GM23338 (cell line): ENCODE data around the gene TLE3. TPM values are rescaled to one million over a fixed set of nuclear protein-coding genes. Genes with fewer than 3 reads are reported as not detected.

ENCODE experiments used
- ATAC-seq: fragments of 200-7000 bp; cut with Tn5 transposase; 3 replicates; pipeline ENCODE4 v1.9.1; 2020
- DNase-seq: peaks from one replicate; pipeline ENCODE4 v3.0.0-alpha.2; 2015; ENCODE audit warnings: low spot score
- H2AFZ ChIP-seq: fragments of 200-600 bp; sonication (generic); 2 replicates; pipeline ENCODE4 v1.8.0; 2016; ENCODE audit warnings: antibody characterized with exemption, mild to moderate bottlenecking, moderate library complexity
- H3F3A ChIP-seq: fragments of 200-600 bp; sonication (generic); replicated peaks from 2 replicates; pipeline ENCODE4 v1.8.0; 2017; ENCODE audit warnings: antibody characterized with exemption, mixed run types, low read depth
- H3K27ac ChIP-seq: fragments of 200-600 bp; sonication (generic); 2 replicates; pipeline ENCODE4 v1.6.1; 2016; ENCODE audit warnings: low read depth
- H3K27me3 ChIP-seq: fragments of 200-600 bp; sonication (generic); 2 replicates; pipeline ENCODE4 v1.8.0; 2016; ENCODE audit warnings: mild to moderate bottlenecking, mixed run types, moderate library complexity; ENCODE audit not compliant: insufficient read depth
- H3K36me3 ChIP-seq: fragments of 200-600 bp; sonication (generic); 2 replicates; pipeline ENCODE4 v1.8.0; 2016; ENCODE audit warnings: mild to moderate bottlenecking; ENCODE audit not compliant: insufficient read depth
- H3K4me1 ChIP-seq: fragments of 200-600 bp; sonication (generic); 2 replicates; pipeline ENCODE4 v1.8.0; 2016; ENCODE audit warnings: mild to moderate bottlenecking, moderate library complexity; ENCODE audit not compliant: insufficient read depth
- H3K4me2 ChIP-seq: fragments of 200-600 bp; sonication (generic); 2 replicates; pipeline ENCODE4 v1.7.1; 2017; ENCODE audit warnings: mixed run types
- H3K4me3 ChIP-seq: fragments of 200-600 bp; sonication (generic); 2 replicates; pipeline ENCODE4 v1.6.1; 2016; ENCODE audit warnings: mixed run types
- H3K79me2 ChIP-seq: fragments of 200-600 bp; sonication (generic); replicated peaks from 2 replicates; pipeline ENCODE4 v1.8.0; 2017; ENCODE audit warnings: mild to moderate bottlenecking; ENCODE audit not compliant: insufficient read depth
- H3K9me2 ChIP-seq: fragments of 200-600 bp; sonication (generic); 2 replicates; pipeline ENCODE4 v1.8.0; 2017; ENCODE audit not compliant: insufficient read depth
- H4K20me1 ChIP-seq: fragments of 200-600 bp; sonication (generic); replicated peaks from 2 replicates; pipeline ENCODE4 v1.8.0; 2017; ENCODE audit warnings: mild to moderate bottlenecking; ENCODE audit not compliant: insufficient read depth
- H3K27ac Mint-ChIP-seq: 2 replicates; pipeline ENCODE4 v1.8.0; 2020; ENCODE audit warnings: inconsistent platforms, mild to moderate bottlenecking, moderate library complexity, mixed read lengths
- H3K27me3 Mint-ChIP-seq: 3 replicates; pipeline ENCODE4 v1.8.0; 2022; ENCODE audit warnings: low read depth, mild to moderate bottlenecking, moderate library complexity, mixed read lengths, inconsistent platforms; ENCODE audit not compliant: insufficient read depth, poor library complexity
- H3K36me3 Mint-ChIP-seq: 3 replicates; pipeline ENCODE4 v1.8.0; 2021; ENCODE audit warnings: low read depth, mild to moderate bottlenecking, inconsistent platforms, moderate library complexity, mixed read lengths
- H3K4me1 Mint-ChIP-seq: 3 replicates; pipeline ENCODE4 v1.8.0; 2020; ENCODE audit warnings: mild to moderate bottlenecking, inconsistent platforms, mixed read lengths
- H3K4me3 Mint-ChIP-seq: 3 replicates; pipeline ENCODE4 v1.8.0; 2021; ENCODE audit warnings: moderate library complexity, mild to moderate bottlenecking, inconsistent platforms, mixed read lengths
- H3K9me3 Mint-ChIP-seq: 3 replicates; pipeline ENCODE4 v1.8.0; 2020; ENCODE audit warnings: moderate library complexity, mild to moderate bottlenecking, inconsistent platforms, mixed read lengths
- CREB1 ChIP-seq: fragments of 250-450 bp; sonication (Bioruptor Pico); IDR thresholded peaks from 2 replicates; pipeline ENCODE4 v1.5.0; 2020; ENCODE audit warnings: low read depth, mild to moderate bottlenecking, moderate library complexity
- ETS1 ChIP-seq: IDR thresholded peaks from 2 replicates; pipeline ENCODE4 v1.6.1; 2016; ENCODE audit warnings: antibody characterized with exemption
- EZH2 ChIP-seq: fragments of 200-600 bp; sonication (generic); IDR thresholded peaks from one replicate; pipeline ENCODE4 v1.8.0; 2017; ENCODE audit warnings: antibody characterized with exemption, mild to moderate bottlenecking, low read depth; ENCODE audit not compliant: unreplicated experiment
- EZH2phosphoT487 ChIP-seq: fragments of 200-600 bp; sonication (generic); IDR thresholded peaks from one replicate; pipeline ENCODE4 v1.8.1; 2018; ENCODE audit warnings: antibody characterized with exemption; ENCODE audit not compliant: unreplicated experiment
- JUNB ChIP-seq: IDR thresholded peaks from one replicate; pipeline ENCODE4 v1.6.1; 2016; ENCODE audit warnings: antibody characterized with exemption; ENCODE audit not compliant: unreplicated experiment
- REST ChIP-seq: IDR thresholded peaks from one replicate; pipeline ENCODE4 v1.6.1; 2018; ENCODE audit warnings: antibody characterized with exemption; ENCODE audit not compliant: unreplicated experiment
- ZNF114 ChIP-seq: fragments of 250-450 bp; sonication (Bioruptor Pico); IDR thresholded peaks from 2 replicates; pipeline ENCODE4 v1.5.0; 2020; ENCODE audit warnings: mild to moderate bottlenecking, moderate library complexity
- ZNF331 ChIP-seq: fragments of 250-450 bp; sonication (Bioruptor Pico); IDR thresholded peaks from 2 replicates; pipeline ENCODE4 v1.5.0; 2020; ENCODE audit warnings: low read depth, mild to moderate bottlenecking, moderate library complexity
- polyA plus RNA-seq: library from polyadenylated mRNA; unstranded; fragments of >200 nt; fragmentation: Nextera tagmentation; extraction: Ambion mirVana; gene quantifications from 2 replicates; pipeline ENCODE4 v1.2.1, GENCODE V29; 2016
- total RNA-seq: library from RNA; depleted of rRNA; stranded (reverse); fragments of >200 nt; shearing (Covaris generic); gene quantifications from 2 replicates; pipeline ENCODE4 v1.2.3, GENCODE V29; 2014
- TF ChIP-seq, protein P1 (sequence below), 2 experiments: fragments of 200-600 bp in 1 of 2; sonication (generic) in 1 of 2; conservative IDR thresholded peaks; 2 replicates each; pipeline versions ENCODE4 v1.5.1 to v1.6.1; 2016 to 2017; ENCODE audit warnings: antibody characterized with exemption in 2 of 2, low read depth in 2 of 2, mild to moderate bottlenecking in 2 of 2, moderate library complexity in 1 of 2
- TF ChIP-seq, protein P2 (sequence below): fragments of 250-450 bp; sonication (Bioruptor Pico); IDR thresholded peaks from 2 replicates; pipeline ENCODE4 v1.5.0; 2020; ENCODE audit warnings: mild to moderate bottlenecking, moderate library complexity

TLE3 gene
- total and polyA plus RNA-seq, 2 experiments from 2014 or later: 10.4 to 79.5 TPM

- TF ChIP-seq REST: no peak
- TF ChIP-seq CREB1 (CRISPR knock-in tag): no peak
- no peak for TF ChIP-seq EZH2
- no peak for TF ChIP-seq JUNB
- TF ChIP-seq ZNF331: no peak
- no peak for TF ChIP-seq ETS1
- no peak for TF ChIP-seq ZNF114 (CRISPR knock-in tag)
Observed at GRCh38 chr15:70031713-70032112, 66.0 kb downstream of the TLE3 start (continued).

DNA sequence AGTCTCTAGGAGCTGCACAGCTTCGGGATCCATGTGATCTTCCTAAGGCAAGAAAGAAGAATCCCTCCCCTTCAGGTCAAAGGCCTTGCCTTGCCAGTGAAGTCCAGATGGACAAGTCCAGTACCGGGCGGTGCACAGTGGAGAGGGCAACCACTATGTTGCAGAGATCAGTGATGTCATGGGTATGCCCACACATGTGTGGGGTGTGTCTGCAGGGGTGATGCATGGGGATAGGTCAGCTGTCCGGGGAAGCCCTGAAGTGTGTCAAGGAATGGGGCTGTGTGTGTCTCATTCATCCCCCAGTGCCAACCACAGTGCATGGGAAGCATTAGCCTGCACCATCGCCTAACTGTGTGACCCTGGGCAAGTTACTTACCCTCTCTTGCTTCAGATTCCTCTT, 66.5 kb downstream of the TLE3 start:
- Histone ChIP-seq H3F3A (no peaks in the 10 kb centered on the region), H3K36me3 (no peaks in the 10 kb centered on the region), H2AFZ (no peak overlapping the region), H3K4me2 (no peak overlapping the region), H3K27me3 (no peaks in the 10 kb centered on the region), H3K79me2 (no peaks in the 10 kb centered on the region), H4K20me1 (no peaks in the 10 kb centered on the region), H3K27ac (no peak overlapping the region), H3K9me2 (no peaks in the 10 kb centered on the region), H3K4me3 (no peak overlapping the region), H3K4me1 (no peaks in the 10 kb centered on the region)
- Mint-ChIP-seq H3K4me3 (no peak overlapping the region), H3K27ac (no peak overlapping the region), H3K9me3 (no peaks in the 10 kb centered on the region), H3K27me3 (peaks cover 6% of the 10 kb centered on the region), H3K4me1 (no peaks in the 10 kb centered on the region; the same call in 2 of the 3 replicates), H3K36me3 (no peaks in the 10 kb centered on the region)
- DNase-seq: no peak
- no peak for ATAC-seq
- TF ChIP-seq, protein P1, sequence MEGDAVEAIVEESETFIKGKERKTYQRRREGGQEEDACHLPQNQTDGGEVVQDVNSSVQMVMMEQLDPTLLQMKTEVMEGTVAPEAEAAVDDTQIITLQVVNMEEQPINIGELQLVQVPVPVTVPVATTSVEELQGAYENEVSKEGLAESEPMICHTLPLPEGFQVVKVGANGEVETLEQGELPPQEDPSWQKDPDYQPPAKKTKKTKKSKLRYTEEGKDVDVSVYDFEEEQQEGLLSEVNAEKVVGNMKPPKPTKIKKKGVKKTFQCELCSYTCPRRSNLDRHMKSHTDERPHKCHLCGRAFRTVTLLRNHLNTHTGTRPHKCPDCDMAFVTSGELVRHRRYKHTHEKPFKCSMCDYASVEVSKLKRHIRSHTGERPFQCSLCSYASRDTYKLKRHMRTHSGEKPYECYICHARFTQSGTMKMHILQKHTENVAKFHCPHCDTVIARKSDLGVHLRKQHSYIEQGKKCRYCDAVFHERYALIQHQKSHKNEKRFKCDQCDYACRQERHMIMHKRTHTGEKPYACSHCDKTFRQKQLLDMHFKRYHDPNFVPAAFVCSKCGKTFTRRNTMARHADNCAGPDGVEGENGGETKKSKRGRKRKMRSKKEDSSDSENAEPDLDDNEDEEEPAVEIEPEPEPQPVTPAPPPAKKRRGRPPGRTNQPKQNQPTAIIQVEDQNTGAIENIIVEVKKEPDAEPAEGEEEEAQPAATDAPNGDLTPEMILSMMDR (conservative IDR thresholded peaks at IDR 0.05; ENCODE audit: low read depth in 2 of 2): no peak
- TF ChIP-seq, protein P2, sequence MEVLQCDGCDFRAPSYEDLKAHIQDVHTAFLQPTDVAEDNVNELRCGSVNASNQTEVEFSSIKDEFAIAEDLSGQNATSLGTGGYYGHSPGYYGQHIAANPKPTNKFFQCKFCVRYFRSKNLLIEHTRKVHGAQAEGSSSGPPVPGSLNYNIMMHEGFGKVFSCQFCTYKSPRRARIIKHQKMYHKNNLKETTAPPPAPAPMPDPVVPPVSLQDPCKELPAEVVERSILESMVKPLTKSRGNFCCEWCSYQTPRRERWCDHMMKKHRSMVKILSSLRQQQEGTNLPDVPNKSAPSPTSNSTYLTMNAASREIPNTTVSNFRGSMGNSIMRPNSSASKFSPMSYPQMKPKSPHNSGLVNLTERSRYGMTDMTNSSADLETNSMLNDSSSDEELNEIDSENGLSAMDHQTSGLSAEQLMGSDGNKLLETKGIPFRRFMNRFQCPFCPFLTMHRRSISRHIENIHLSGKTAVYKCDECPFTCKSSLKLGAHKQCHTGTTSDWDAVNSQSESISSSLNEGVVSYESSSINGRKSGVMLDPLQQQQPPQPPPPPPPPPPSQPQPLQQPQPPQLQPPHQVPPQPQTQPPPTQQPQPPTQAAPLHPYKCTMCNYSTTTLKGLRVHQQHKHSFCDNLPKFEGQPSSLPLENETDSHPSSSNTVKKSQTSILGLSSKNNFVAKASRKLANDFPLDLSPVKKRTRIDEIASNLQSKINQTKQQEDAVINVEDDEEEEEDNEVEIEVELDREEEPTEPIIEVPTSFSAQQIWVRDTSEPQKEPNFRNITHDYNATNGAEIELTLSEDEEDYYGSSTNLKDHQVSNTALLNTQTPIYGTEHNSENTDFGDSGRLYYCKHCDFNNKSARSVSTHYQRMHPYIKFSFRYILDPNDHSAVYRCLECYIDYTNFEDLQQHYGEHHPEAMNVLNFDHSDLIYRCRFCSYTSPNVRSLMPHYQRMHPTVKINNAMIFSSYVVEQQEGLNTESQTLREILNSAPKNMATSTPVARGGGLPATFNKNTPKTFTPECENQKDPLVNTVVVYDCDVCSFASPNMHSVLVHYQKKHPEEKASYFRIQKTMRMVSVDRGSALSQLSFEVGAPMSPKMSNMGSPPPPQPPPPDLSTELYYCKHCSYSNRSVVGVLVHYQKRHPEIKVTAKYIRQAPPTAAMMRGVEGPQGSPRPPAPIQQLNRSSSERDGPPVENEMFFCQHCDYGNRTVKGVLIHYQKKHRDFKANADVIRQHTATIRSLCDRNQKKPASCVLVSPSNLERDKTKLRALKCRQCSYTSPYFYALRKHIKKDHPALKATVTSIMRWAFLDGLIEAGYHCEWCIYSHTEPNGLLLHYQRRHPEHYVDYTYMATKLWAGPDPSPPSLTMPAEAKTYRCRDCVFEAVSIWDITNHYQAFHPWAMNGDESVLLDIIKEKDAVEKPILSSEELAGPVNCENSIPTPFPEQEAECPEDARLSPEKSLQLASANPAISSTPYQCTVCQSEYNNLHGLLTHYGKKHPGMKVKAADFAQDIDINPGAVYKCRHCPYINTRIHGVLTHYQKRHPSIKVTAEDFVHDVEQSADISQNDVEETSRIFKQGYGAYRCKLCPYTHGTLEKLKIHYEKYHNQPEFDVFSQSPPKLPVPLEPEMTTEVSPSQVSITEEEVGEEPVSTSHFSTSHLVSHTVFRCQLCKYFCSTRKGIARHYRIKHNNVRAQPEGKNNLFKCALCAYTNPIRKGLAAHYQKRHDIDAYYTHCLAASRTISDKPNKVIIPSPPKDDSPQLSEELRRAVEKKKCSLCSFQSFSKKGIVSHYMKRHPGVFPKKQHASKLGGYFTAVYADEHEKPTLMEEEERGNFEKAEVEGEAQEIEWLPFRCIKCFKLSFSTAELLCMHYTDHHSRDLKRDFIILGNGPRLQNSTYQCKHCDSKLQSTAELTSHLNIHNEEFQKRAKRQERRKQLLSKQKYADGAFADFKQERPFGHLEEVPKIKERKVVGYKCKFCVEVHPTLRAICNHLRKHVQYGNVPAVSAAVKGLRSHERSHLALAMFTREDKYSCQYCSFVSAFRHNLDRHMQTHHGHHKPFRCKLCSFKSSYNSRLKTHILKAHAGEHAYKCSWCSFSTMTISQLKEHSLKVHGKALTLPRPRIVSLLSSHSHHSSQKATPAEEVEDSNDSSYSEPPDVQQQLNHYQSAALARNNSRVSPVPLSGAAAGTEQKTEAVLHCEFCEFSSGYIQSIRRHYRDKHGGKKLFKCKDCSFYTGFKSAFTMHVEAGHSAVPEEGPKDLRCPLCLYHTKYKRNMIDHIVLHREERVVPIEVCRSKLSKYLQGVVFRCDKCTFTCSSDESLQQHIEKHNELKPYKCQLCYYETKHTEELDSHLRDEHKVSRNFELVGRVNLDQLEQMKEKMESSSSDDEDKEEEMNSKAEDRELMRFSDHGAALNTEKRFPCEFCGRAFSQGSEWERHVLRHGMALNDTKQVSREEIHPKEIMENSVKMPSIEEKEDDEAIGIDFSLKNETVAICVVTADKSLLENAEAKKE (CRISPR knock-in tag): no peak
- TF ChIP-seq EZH2phosphoT487: no peak
